Measurements from ENCODE around the gene METRN.
"Not testable (repeated sequence)": the region's sequence is repeated elsewhere in the genome, so short reads cannot be mapped to it uniquely, and the experiment has no call there.

METRN gene

DNA sequence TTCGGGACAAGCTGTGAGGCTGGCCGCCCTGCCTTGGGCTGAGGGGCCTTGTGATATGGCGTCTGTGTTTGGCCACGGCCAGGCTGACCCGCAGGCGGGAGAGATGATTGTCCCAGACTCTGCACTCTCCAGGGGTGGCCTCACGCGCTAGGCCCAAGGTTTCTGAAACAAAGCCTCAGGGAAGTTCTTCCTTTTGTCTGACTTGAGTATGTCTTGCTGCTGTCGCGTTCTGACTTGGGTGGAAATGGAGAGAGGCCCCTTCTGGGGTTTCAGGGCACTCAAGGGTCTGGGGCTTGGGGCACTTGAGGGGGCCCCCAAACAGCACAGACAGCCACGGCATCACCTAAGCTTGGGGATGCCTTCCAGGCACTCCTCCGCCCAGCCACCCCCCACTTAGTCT lies 3.8 kb upstream of the METRN start:
- DNase-seq: no peak

DNA sequence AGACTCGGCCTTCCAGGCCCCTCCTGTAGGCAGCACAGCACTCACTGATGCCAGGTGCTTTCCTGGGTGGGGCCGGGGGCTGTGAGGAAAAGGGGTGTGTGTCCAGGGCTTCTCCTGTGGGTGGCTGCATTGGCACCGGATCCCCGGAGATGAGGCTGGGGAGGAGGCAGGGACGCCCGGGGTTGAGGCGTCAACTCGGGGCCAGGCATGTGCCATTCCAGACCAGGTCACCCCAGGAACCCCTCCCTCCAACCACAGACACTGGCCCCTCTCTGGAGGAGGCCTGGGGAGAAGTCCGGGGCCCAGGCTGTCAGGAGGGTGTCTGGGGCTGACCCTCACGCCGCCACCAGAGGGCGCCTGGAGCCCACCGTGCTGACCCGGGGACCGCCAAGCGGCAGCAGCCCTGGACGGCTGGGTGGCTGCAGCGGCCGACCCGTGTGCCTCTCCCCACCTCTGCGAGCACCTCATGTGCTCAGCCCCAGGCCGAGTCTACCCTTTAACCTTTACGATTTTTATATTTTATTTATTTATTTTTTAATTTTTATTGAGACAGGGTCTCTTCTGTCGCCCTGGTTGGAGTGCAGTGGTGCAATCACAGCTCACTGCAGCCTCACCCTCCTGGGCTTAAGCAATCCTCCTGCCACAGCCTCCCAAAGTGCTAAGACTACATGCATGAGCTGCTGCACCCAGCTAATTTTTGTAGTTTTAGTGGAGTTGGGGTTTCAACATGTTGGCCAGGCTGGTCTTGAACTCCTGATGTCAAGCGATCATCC lies 3.2 kb upstream of the METRN start:
- peak; percentile 65 for DNase-seq

DNA sequence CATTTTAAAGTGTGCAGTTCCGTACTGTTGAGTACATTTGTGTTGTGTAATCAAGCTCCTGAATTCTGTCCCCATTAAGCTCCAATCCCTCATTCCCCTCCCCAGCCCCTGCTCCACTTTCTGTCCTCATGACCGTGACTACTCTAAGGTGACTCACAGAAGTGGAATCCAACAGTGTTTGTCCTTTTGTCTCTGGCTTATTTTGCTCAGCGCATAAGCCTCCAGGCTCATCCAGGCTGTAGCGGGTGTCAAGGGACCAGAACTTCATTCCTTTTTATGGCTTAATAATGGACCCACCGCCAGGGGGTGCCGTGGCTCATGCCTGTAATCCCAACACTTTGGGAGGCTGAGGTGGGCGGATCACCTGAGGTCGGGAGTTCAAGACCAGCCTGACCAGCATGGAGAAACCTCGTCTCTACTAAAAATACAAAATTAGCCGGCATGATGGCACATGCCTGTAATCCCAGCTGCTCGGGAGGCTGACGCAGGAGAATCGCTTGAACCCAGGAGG lies 2.1 kb upstream of the METRN start:
- not testable (repeated sequence) for DNase-seq

DNA sequence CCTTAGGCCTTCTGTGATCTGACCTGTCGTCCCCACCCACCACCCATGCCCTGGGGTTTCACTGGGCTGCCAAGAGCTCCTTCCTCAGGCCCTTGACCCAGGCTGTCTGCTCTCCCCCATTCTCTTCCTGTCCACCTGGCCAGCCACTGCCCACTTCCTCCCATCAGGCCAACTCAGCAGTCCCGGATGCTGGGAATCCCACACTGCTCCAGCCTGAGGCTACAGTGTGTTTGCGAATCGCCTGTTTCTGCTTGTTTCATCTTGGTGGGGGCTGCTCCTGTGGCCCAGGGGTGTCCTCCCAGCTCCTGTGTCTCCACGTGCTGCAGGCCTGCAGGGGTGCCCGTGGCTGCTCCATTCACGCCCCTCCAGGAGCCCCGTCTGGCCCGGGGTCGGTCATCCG lies 839 bp upstream of the METRN start:
- no peak for DNase-seq

DNA sequence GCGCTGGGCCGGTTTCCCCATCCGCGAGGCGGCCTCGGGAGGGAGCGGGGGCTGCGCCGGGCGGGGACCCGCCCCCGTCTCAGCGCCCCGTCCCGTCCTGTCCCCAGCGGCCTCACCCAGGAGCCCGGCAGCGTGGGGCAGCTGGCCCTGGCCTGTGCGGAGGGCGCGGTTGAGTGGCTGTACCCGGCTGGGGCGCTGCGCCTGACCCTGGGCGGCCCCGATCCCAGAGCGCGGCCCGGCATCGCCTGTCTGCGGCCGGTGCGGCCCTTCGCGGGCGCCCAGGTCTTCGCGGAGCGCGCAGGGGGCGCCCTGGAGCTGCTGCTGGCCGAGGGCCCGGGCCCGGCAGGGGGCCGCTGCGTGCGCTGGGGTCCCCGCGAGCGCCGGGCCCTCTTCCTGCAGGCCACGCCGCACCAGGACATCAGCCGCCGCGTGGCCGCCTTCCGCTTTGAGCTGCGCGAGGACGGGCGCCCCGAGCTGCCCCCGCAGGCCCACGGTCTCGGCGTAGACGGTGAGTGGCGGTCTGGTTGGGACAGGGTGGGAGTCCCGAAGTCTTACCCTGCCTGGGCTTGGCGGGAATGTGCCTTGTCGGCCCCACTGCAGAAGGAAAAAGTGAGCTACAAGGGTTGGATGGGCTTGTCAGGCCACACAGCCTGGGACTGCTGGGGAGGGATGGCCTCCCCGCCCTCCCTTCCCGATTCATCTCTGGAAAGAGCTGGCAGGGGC lies 720 bp downstream of the METRN start:
- no peak for DNase-seq

DNA sequence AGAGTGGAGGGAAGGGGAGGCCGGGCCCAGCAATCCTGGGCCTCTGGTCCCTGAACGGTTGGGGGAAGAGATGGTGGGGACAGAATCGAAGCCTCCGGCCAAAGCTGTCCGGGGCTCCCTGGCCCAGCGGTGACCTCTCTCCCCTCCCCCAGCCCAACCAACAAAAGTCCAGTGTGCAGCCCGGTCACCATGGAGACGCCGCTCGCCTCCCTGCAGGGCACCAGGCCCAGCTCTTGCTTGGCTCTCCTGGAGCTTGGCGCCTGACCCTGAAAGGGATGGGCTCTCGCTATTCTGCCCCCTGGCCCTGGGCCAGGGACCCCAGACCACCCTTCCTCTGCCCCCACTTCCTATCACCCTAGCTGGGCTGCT lies 1.3 kb downstream of the METRN start:
- DNase-seq: no peak

DNA sequence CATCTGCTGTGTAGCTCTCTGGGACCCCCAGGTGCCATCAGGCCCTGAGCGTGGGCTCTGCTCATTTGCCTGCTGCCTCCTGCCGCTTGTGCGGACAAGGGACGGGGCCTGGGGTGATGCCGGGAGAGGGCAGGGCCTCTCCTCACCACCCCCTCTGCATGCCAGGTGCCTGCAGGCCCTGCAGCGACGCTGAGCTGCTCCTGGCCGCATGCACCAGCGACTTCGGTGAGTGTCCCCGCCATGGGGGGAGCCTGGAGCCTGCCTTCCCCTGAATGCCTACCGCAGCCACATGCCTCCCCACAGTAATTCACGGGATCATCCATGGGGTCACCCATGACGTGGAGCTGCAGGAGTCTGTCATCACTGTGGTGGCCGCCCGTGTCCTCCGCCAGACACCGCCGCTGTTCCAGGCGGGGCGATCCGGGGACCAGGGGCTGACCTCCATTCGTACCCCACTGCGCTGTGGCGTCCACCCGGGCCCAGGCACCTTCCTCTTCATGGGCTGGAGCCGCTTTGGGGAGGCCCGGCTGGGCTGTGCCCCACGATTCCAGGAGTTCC lies 1.9 kb downstream of the METRN start:
- no peak for DNase-seq

DNA sequence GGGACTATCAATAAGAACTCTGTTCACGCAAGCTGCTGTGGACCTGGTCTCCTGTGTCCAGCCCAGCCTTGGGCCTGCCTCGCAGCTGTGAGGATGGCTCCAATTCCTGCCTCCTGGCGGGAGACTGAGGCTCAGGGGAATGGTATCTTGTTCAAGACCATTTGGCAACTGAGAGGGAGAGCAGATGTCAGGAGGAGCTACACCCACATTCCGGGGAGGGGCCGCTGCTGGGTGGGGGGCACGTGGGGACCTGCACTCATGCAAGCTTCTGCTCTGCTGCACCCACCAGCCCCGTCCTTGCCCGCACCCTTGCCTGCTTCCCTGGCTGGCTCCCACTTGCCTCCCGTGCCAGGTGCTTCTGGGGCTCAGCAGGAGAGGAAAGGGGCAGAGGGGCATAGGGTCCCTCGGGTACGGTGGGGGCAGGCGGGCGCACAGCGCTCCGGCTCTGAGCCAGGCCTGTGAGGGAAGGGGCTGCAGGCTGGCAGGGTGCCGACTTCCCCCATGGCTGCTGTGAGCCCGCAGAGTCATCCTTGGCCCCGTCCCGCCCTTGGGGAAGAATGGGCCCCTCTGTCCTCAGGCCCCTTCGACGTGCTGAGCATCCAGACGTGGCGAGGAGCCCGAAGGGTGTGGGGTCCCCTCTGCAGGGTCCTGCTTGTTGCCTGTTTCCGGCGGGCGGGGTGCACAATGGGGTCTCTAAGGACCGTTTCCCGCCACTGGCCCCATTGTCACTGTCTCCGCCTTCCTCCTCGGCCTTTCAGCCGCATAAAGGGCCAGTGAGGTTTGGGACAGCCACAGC lies 2.7 kb downstream of the METRN start:
- DNase-seq: no peak

DNA sequence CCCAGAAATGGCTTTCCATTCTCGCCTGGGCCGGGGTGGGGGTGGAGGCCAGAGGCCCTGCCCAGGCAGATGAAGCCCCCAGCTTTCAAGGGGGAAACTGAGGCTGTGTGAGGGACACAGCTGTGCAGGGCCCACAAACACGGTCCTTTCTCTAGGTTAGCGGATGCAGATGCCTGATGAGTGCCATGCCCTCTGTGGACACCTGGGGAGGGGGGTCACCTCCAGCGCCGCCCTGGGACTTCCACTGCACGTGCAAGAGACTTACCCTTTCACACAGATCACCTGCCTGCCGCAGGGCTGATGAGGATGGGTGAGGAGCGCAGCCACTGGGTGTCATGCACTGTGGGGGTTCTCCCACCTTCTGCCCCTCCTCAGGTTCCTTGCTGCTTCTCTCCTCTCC lies 3.5 kb downstream of the METRN start:
- DNase-seq: no peak

DNA sequence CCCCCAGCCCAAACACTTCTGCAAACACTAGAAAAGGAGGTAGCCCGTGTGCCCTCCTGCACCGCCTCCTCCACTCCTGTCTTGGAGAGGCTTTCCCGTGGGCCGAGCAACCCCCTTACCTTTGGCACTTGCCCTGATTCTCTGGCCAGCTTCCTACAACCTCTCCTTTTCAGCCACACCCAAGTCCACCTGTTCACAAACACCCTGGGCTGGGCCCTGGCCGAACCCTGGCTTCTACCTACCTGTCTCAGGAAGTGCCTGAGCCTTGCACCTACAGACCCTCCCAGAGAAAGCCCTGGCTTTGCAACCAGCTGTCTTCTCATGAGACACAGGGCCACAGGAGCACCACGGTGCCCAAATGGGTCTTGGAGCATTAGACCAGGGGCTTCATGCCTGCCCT lies 4.0 kb downstream of the METRN start:
- no peak for DNase-seq

DNA sequence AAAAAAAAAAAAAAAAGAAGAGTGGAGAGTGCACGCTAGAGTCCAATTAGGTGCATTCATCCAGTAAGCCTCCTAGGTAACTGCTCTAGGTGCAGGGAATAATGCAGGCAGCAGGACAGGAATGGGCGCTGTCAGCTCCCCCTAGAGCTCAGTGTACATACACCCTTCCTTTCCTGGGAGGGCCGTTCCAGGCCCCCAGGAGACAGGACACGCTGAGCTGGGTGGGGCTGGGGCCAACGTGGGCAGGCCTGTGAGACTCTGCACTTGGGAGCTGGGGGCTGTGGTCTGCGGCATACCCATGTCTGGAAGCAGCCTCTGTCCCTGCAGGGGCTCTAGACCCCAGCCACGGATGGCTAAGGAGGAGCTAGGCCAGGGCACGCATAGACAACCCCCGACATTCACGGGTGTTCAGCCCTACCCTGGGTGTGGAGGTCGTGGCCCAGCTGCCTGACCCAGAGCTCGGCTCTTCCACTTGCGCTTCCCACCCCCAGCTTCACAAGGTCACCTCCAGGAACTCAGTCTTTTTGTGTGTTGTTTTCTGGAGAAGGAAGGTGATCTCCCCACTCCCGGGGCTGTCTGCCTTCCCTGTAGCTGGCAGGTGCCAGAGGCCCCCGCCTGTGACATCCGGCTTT lies 5.0 kb downstream of the METRN start:
- no peak for DNase-seq

DNA sequence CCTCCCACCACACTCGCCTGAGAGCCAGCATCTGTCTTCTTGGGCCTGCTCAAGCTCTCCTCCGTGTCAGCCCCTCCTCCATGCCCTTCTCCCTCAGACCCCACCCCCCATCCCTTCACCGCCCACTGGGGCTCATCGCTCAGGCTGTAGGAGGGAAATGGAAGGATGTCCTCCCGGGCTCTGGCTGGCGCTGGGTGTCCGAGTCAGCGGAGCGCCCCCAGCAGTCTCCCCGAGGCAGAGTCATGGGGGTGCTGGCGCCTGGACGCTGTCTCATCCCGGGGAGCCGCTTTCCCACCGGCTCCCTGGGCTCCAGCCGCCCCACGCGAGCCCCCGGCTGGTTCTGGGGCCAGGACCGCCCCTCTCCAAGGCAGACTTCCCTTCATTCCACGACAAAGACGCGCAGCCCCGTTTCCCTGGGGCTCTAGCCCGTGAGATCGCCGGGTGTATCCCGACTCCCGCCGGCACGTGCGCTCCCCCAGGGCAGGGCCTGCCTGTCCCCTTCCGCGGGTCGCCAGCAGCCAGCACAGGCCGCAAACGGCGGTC lies 5.6 kb downstream of the METRN start:
- no peak for DNase-seq

DNA sequence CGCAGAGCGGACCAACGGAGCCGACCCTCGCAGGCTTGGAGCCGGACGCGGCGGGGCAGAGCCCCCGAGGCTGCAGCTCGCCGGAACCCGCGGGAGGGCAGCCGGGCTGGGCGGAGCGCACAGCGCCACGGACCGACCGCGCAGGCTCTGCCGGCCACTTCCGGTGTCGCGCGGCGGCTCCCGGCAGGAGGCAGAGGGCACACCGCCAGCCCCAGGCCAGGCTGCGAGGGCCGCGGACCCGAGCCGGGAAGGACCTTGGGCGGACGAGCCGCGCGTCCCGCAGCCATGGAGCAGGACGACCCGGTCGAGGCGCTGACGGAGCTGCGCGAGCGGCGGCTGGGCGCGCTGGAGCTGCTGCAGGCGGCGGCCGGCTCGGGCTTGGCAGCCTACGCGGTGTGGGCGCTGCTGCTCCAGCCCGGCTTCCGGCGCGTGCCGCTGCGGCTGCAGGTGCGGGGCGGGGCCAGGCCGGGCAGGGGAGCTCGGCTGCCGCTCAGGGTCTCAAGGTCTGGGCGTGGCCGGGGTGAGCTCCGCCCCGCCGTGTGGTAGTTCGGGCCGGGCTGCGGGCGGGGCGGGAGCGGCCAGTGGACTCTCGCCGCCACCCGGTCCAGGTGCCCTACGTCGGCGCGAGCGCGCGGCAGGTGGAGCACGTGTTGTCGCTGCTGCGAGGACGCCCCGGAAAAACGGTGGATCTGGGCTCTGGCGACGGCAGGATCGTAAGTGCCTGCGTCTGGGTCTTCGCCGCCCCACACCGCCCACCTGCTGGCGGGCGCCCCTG lies 6.3 kb downstream of the METRN start, which contains the start of gene ANTKMT:
ANTKMT (plus strand) TSS at position 157 of the 775 bp plus-strand sequence; CDS start at position 286, 129 bp downstream.
- DNase-seq: peak; percentile 58

DNA sequence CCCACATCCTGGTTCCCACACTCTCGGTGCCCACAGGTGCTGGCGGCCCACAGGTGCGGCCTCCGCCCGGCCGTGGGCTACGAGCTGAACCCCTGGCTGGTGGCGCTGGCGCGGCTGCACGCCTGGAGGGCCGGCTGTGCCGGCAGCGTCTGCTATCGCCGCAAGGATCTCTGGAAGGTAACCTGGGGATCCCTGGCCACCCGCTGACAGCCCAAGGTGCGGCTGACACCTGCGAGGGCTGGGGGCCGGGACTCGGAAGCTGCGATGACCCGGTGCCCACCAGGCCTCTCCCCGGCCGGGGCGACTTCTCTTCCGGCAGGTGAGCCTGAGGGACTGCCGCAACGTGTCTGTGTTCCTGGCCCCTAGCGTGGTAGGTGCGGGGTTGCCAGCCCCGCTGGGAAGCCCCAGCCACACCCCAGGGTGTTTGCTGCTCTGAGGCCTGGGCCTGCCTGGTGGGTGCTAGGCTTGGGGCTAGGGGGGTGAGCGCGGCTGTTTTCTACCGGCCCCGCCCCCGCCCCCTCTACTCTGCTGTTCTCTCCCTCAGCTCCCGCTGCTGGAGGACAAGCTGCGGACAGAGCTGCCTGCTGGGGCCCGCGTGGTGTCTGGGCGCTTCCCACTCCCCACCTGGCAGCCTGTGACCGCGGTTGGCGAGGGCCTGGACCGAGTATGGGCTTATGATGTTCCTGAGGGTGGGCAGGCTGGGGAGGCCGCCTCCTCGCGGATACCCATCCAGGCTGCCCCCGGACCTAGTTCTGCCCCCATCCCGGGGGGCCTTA lies 7.0 kb downstream of the METRN start:
- DNase-seq: no peak

DNA sequence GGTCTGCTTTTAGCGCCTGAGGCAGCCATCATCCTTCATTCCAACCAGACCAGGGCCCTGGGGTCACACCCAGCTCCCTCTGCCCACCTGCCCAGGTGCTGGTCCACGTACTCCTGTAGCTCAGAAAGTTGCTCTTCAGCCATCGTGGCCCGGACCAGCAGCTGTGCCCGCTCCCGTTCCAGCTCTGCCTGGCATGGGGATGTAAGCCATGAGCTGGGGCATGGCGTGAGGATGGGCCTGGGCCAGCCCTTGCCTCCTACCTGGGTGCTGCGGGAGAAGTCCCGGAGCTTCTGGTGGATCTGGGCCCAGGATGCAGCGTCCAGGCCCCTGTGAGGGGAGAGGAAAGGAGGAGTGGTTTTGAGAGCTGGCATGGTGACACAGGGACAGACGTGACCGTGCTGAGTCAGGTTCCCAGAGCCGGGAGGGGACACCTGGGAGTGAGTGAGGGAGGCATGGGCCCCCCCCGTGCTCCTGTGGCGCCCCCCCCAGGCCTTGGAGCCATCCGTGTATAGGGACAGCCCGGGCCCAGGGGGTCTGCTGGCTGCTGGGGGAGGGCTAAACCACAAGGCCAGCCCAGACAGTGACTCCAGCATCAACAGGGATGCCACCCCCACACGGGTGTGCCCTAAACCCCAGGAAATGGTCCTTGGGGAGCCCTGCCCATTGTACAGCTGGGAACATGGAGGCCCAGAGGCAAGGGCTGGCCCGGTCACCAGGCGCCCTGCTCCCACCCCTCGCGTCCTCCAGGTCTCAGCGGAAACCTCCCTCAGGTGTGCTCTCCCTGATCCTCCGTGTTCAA lies 8.1 kb downstream of the METRN start:
- no peak for DNase-seq

DNA sequence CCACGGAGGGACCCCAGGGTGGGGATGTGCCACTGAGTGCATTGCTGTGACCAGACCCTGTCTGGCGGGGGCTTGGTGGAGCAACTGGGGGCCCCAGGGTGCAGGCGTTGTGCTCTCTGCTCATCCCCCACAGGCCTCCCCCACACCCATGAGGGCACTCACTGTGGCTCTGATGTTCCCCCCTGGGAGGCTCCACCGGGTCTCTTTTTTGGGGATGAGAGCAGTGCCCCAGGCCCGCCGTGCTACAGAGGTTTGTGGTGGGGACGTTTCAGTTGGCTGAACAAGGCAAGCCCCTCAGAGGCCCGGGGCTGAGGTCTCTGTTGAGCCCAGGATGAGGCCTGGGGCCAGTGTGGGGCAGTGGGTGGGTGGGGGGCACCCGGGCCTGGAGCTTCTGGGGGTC lies 8.8 kb downstream of the METRN start:
- no peak for DNase-seq

DNA sequence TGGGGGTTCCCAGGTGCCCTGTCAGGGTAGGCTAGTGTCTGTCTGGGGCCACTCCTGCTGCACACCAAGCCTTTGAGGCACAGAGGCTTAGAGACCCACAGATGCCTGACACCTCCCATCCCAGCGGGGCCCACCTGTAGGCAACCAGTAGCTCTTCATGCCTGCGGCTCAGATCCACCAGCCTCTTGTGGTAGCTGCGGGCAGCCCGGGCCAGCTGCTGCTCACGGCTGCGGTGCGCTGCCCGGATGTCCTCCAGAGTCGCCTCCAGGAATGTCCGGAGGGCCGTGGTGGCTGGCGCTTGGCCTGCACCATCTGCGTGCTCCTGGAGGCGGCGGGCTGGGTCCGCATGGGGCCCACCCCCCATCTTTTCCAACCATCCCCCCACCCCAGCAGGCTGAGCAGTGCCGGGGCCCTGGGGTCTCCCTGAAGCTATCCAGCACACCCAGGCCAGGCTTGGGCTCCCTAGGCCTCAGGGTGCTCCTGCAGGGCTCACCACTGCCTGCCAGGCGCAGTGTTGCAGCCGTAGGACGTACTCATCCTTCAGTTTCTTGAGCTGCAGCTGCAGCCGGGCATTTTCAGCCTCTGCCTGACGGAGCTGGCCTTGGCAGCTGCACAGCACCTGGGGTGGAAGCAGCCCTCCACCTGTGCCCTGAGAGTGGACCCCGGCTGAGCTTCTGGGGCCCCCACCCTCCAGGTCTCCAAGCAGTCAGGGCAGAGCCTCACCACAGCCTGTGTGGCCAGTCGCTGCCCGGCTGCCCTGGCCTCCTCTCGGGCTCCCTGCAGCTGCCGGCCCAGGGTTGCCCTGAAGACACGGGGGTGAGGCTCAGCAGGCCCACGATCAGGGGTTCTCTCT lies 9.5 kb downstream of the METRN start:
- no peak for DNase-seq

DNA sequence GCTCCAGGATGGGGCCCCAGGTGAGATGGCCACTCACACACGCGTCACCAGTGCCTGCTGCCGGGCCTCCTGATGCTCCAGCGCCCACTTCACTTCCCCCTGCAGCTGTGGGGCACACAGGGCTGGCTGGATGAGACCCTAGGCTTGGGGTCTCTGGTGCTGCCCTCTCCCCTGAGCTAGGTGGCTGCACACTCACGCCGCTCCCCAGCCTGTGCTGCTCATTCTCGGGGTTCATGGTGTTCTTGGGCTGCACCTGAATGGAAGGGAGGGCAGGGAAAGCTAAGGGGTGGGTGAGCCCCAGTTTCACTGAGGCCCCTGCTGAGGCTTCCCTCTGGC lies 10.1 kb downstream of the METRN start:
- DNase-seq: no peak
